ENCODE data around the gene MACROD2.

MACROD2 gene

GRCh38 chr20:15831201-15831600, 1835.9 kb downstream of the MACROD2 start:
- TF ChIP-seq CTCF (IDR thresholded peaks at IDR 0.05; ENCODE audit: extremely low read depth, missing control alignments): no peak

GRCh38 chr20:15832512-15832911, 1837.2 kb downstream of the MACROD2 start:
- no peak for DNase-seq (ENCODE audit: low spot score)
- no peak for TF ChIP-seq CTCF (IDR thresholded peaks at IDR 0.05; ENCODE audit: extremely low read depth, missing control alignments)

More at GRCh38 chr20:15831201-15831600, 1835.9 kb downstream of the MACROD2 start:
- no peak for DNase-seq (ENCODE audit: low spot score)

- TF ChIP-seq CTCF (IDR thresholded peaks at IDR 0.05; ENCODE audit: extremely low read depth, missing control alignments): no peak
- no peak for DNase-seq (ENCODE audit: low spot score)
Measured at GRCh38 chr20:15834857-15835256, 1839.5 kb downstream of the MACROD2 start.

- DNase-seq (ENCODE audit: low spot score): no peak
- TF ChIP-seq CTCF (IDR thresholded peaks at IDR 0.05; ENCODE audit: extremely low read depth, missing control alignments): no peak
Measured at GRCh38 chr20:15835811-15836210, 1840.5 kb downstream of the MACROD2 start.

- DNase-seq (ENCODE audit: low spot score): no peak
- TF ChIP-seq CTCF (IDR thresholded peaks at IDR 0.05; ENCODE audit: extremely low read depth, missing control alignments): no peak
Measured at GRCh38 chr20:15836634-15837033, 1841.3 kb downstream of the MACROD2 start.

- DNase-seq (ENCODE audit: low spot score): no peak
- TF ChIP-seq CTCF (IDR thresholded peaks at IDR 0.05; ENCODE audit: extremely low read depth, missing control alignments): no peak
Measured at GRCh38 chr20:15837563-15837962, 1842.2 kb downstream of the MACROD2 start.

GRCh38 chr20:15838466-15838865, 1843.2 kb downstream of the MACROD2 start:
- no peak for TF ChIP-seq CTCF (IDR thresholded peaks at IDR 0.05; ENCODE audit: extremely low read depth, missing control alignments)
- DNase-seq (ENCODE audit: low spot score): no peak
